H54 (cell line): ENCODE measurements around the gene NOC3L.
A peak's percentile ranks its signal among the peaks of the same experiment; 100 is the strongest.
"Not testable (repeated sequence)": the region's sequence is repeated elsewhere in the genome, so short reads cannot be mapped to it uniquely, and the experiment has no call there.

Source experiments
- DNase-seq: peaks from one replicate; pipeline ENCODE4 v3.0.0; 2011; ENCODE audit warnings: low spot score, mixed read lengths; ENCODE audit not compliant: insufficient read length
- FAIRE-seq: peaks from 3 replicates; lab custom pipeline; 2011; peaks lifted over from hg19 to GRCh38; lab: Jason Lieb, UNC
- POLR2A ChIP-seq: IDR thresholded peaks from 2 replicates; pipeline ENCODE4 v1.6.1; 2011; ENCODE audit warnings: low read depth, mild to moderate bottlenecking, low read length

Gene NOC3L

DNA sequence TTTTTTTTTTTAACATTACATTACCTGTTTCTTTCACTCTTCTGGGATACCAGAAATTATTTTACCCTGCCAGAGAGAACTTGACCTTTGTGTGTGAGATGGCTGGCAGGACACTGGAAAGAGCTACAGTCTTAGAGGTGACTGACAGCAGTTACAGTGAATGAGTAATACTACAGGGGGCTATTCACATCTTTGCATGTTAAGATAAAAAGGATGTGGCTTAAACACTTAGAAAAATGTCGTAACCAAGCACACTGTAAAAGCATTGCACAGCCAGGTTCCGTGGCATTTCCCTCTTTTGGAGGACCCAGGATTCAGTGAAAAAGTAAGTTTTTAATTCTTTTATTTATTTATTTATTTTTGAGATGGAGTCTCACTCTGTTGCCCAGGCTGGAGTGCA is 20.8 kb upstream of the NOC3L start:
- TF ChIP-seq POLR2A: no peak
- DNase-seq (no peak), FAIRE-seq (no peak)

- DNase-seq: no peak
- FAIRE-seq: no peak
- no peak for TF ChIP-seq POLR2A
Observed at GRCh38 chr10:94376865-94377264, 14.1 kb upstream of the NOC3L start.

DNA sequence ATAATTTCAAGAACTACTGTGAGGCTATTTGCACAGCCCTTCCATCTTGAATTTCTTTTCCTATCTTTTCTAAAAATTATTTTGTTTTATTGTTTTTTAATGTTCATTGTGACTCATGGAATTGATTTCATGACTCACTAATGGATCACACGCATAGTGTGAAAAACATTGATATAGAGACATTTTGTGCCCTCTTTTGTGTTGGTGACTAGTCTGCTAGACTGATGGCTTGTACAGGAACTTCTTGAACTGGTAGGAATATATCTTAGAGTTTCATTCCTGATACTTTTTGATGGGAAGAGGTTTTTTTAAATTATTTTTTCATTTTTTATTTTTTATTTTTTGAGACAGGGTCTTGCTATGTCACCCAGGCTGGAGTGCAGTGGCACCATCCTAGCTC is 12.6 kb upstream of the NOC3L start:
- no peak for FAIRE-seq
- DNase-seq: no peak
- no peak for TF ChIP-seq POLR2A

- no peak for FAIRE-seq
- no peak for TF ChIP-seq POLR2A
- no peak for DNase-seq
Observed at GRCh38 chr10:94370501-94370900, 7.8 kb upstream of the NOC3L start.

- TF ChIP-seq POLR2A: no peak
- FAIRE-seq (no peak), DNase-seq (no peak)
Observed at GRCh38 chr10:94366382-94366781, 3.6 kb upstream of the NOC3L start.

GRCh38 chr10:94364482-94364881 is 1.7 kb upstream of the NOC3L start:
- no peak for FAIRE-seq
- TF ChIP-seq POLR2A: no peak
- no peak for DNase-seq

GRCh38 chr10:94363251-94363565 is 469 bp upstream of the NOC3L start:
- FAIRE-seq (no peak), DNase-seq (no peak)
- no peak for TF ChIP-seq POLR2A

- FAIRE-seq (peak; percentile 93), DNase-seq (no peak)
- TF ChIP-seq POLR2A: no peak
Observed at GRCh38 chr10:94361171-94361794, 1.5 kb downstream of the NOC3L start.

DNA sequence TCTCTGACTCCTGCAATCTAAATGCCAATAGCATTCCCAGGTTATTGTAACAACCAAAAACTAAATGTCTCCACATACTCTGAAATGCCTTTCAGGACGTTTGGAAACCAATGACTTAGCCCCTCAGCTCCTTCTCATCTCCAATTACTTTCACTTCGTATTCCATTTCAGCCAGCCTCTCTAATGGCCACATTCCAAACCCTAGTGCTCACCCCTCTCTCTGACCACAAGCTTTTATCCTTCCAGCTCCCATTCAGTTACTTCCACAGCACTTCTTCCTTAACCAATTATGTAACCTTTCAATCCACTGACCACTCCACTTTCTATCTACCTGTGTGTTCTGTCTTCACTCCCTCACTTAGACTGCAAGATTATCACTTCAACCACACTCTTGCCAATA is 4.3 kb downstream of the NOC3L start:
- FAIRE-seq (peak; percentile 100), DNase-seq (peak; percentile 71)

GRCh38 chr10:94357193-94357592 is 5.5 kb downstream of the NOC3L start:
- DNase-seq: no peak
- no peak for TF ChIP-seq POLR2A
- no peak for FAIRE-seq

More for the DNA sequence above, 4.3 kb downstream of the NOC3L start:
- no peak for TF ChIP-seq POLR2A

- TF ChIP-seq POLR2A: no peak
- no peak for DNase-seq
- peak; percentile 43 for FAIRE-seq
Observed at GRCh38 chr10:94355841-94356240, 6.9 kb downstream of the NOC3L start.

GRCh38 chr10:94353336-94353735 is 9.4 kb downstream of the NOC3L start:
- FAIRE-seq (no peak), DNase-seq (no peak)
- no peak for TF ChIP-seq POLR2A

GRCh38 chr10:94351089-94351488 is 11.7 kb downstream of the NOC3L start:
- no peak for DNase-seq
- no peak for TF ChIP-seq POLR2A
- peak; percentile 64 for FAIRE-seq

- not testable (repeated sequence) for DNase-seq, FAIRE-seq
Observed at GRCh38 chr10:94350500-94350899, 12.2 kb downstream of the NOC3L start.

DNA sequence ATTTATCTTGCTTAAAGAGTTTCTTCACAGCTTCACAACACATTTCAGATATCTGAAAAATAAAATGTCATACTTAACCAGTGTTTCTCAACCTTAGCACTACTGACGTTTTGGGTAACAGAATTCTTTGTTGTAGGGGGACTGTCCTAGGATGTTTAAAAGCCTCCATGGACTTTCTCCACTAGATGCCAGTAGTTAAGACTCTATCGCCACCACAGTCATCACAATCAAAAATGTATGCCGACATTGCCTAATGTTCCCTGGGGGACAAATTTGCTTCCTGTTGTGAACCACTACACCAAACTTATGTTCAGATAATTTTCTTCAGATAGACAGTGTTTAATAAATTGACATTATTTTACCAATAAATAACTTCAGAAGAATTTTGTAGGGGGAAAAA is 13.4 kb downstream of the NOC3L start:
- no peak for TF ChIP-seq POLR2A
- FAIRE-seq (peak; percentile 65), DNase-seq (no peak)
